Measurements from ENCODE around the gene CMSS1. TPM values are rescaled to one million over a fixed set of nuclear protein-coding genes. Genes with fewer than 3 reads are reported as not detected.

CMSS1 gene
- polyA plus RNA-seq, 1 donor from 2014 or later: 31.8 TPM

DNA sequence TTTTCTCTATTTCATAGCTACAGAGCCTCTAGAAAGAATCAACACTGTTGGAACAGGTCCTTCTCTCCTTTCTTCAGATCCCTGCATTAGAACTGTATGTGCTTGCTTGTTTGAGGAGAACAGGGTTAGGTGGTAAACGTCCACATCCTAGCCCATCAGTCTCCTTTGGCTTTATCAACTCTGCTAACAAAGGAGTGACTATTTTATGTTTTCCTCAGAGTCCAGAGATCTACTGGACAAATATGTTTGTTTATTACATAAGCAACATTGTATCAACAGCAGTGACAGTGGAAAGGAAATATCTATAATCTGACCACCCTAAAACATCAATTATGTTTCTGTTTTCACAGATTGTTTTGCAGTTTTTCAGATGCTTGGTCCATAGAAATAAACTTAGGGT lies 39.6 kb downstream of the CMSS1 start:
- Histone ChIP-seq H3K27ac (ENCODE audit: low read length) (no peak overlapping the region), H3K79me2 (replicated peaks; ENCODE audit: insufficient read depth, low read length) (no peaks in the 10 kb centered on the region), H3K9me2 (ENCODE audit: insufficient read depth, low read length) (no peaks in the 10 kb centered on the region), H3K9me3 (ENCODE audit: low read length) (no peaks in the 10 kb centered on the region), H3K4me2 (ENCODE audit: low read length) (no peak overlapping the region), H3K9ac (ENCODE audit: low read length) (no peak overlapping the region), H4K20me1 (ENCODE audit: insufficient read depth) (no peaks in the 10 kb centered on the region), H3F3A (ENCODE audit: insufficient read depth, low read length, poor library complexity, severe bottlenecking) (no peaks in the 10 kb centered on the region), H2AFZ (ENCODE audit: low read depth, low read length) (no peak overlapping the region), H3K36me3 (ENCODE audit: insufficient read depth, low read length) (no peaks in the 10 kb centered on the region), H3K4me3 (ENCODE audit: low read length) (no peak overlapping the region), H3K27me3 (ENCODE audit: insufficient read depth, low read depth, low read length) (no peaks in the 10 kb centered on the region)
- TF ChIP-seq EZH2 (IDR thresholded peaks at IDR 0.05; ENCODE audit: borderline replicate concordance, insufficient read depth, low read length, poor library complexity, severe bottlenecking): no peak
- no peak for TF ChIP-seq SMC3 (conservative IDR thresholded peaks at IDR 0.05; ENCODE audit: poor library complexity)
- TF ChIP-seq POLR2AphosphoS5 (IDR thresholded peaks at IDR 0.05): no peak

DNA sequence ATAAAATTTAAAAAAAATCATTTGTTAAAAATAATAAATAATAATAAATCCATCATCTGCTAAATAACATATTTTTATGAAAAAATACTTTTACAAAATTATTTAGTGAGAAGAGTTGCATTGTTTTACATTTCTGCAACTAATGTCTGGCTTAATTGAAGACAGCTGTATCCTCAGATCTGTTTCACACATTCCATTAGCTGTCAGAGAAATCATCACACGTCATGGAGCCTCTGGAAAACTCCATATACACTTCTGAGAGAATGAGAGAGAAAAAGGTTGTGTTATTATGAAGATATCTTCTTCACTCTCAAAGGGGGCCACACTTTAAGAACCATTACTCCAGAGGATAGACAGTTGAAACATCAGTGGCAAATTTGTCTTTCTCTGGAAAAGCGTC lies 40.8 kb downstream of the CMSS1 start:
- H2AFZ ChIP-seq (ENCODE audit: low read depth, low read length): no peak overlapping the region
- H3K4me2 ChIP-seq (ENCODE audit: low read length): no peak overlapping the region
- no peaks in the 10 kb centered on the region for H4K20me1 ChIP-seq (ENCODE audit: insufficient read depth)
- no peaks in the 10 kb centered on the region for H3K36me3 ChIP-seq (ENCODE audit: insufficient read depth, low read length)
- TF ChIP-seq, protein P1, sequence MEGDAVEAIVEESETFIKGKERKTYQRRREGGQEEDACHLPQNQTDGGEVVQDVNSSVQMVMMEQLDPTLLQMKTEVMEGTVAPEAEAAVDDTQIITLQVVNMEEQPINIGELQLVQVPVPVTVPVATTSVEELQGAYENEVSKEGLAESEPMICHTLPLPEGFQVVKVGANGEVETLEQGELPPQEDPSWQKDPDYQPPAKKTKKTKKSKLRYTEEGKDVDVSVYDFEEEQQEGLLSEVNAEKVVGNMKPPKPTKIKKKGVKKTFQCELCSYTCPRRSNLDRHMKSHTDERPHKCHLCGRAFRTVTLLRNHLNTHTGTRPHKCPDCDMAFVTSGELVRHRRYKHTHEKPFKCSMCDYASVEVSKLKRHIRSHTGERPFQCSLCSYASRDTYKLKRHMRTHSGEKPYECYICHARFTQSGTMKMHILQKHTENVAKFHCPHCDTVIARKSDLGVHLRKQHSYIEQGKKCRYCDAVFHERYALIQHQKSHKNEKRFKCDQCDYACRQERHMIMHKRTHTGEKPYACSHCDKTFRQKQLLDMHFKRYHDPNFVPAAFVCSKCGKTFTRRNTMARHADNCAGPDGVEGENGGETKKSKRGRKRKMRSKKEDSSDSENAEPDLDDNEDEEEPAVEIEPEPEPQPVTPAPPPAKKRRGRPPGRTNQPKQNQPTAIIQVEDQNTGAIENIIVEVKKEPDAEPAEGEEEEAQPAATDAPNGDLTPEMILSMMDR (IDR thresholded peaks at IDR 0.05; ENCODE audit: poor library complexity, severe bottlenecking): no peak
- TF ChIP-seq EP300 (conservative IDR thresholded peaks at IDR 0.05; ENCODE audit: poor library complexity, severe bottlenecking) (peak; percentile 21), POLR2AphosphoS5 (IDR thresholded peaks at IDR 0.05) (peak; percentile 18)
- H3K4me3 ChIP-seq (ENCODE audit: low read length): no peak overlapping the region
- no peaks in the 10 kb centered on the region for H3K27me3 ChIP-seq (ENCODE audit: insufficient read depth, low read depth, low read length)
- H3K27ac ChIP-seq (ENCODE audit: low read length): peak overlapping the region; percentile 13
- H3K9me2 ChIP-seq (ENCODE audit: insufficient read depth, low read length): no peaks in the 10 kb centered on the region
- H3K79me2 ChIP-seq (replicated peaks; ENCODE audit: insufficient read depth, low read length): no peaks in the 10 kb centered on the region
- no peaks in the 10 kb centered on the region for H3F3A ChIP-seq (ENCODE audit: insufficient read depth, low read length, poor library complexity, severe bottlenecking)
- no peak overlapping the region for H3K9ac ChIP-seq (ENCODE audit: low read length)
- H3K9me3 ChIP-seq (ENCODE audit: low read length): no peaks in the 10 kb centered on the region

DNA sequence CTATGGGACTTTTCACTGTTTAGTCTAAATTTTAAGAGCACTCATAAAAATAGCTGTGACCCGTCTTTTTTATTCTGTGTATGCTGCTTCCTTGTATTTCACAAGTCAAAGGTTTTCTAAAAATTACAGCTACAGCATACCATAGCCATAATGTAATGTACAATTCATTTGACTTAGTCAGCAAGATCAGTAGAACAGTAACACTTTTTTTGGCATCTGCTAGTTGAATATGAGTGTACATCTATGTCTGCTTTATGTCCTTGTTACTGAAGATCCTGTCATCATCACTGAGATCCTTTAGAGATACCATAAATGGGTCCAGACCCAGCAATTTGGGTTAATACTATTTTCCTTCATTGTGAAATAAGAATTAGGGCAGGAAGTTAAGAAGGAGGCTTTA lies 42.2 kb downstream of the CMSS1 start:
- Histone ChIP-seq H3K9ac (ENCODE audit: low read length) (no peak overlapping the region), H3K27me3 (ENCODE audit: insufficient read depth, low read depth, low read length) (no peaks in the 10 kb centered on the region), H4K20me1 (ENCODE audit: insufficient read depth) (no peaks in the 10 kb centered on the region), H3K9me2 (ENCODE audit: insufficient read depth, low read length) (no peaks in the 10 kb centered on the region), H3K79me2 (replicated peaks; ENCODE audit: insufficient read depth, low read length) (no peaks in the 10 kb centered on the region), H3K27ac (ENCODE audit: low read length) (no peak overlapping the region), H3K9me3 (ENCODE audit: low read length) (no peaks in the 10 kb centered on the region), H3F3A (ENCODE audit: insufficient read depth, low read length, poor library complexity, severe bottlenecking) (no peaks in the 10 kb centered on the region), H3K4me3 (ENCODE audit: low read length) (no peak overlapping the region), H3K36me3 (ENCODE audit: insufficient read depth, low read length) (no peaks in the 10 kb centered on the region), H2AFZ (ENCODE audit: low read depth, low read length) (no peak overlapping the region), H3K4me2 (ENCODE audit: low read length) (no peak overlapping the region)
- TF ChIP-seq EZH2 (IDR thresholded peaks at IDR 0.05; ENCODE audit: borderline replicate concordance, insufficient read depth, low read length, poor library complexity, severe bottlenecking) (no peak), SMC3 (conservative IDR thresholded peaks at IDR 0.05; ENCODE audit: poor library complexity) (no peak), EP300 (conservative IDR thresholded peaks at IDR 0.05; ENCODE audit: poor library complexity, severe bottlenecking) (no peak), TAF1 (IDR thresholded peaks at IDR 0.05; ENCODE audit: low read depth) (no peak), RAD21 (conservative IDR thresholded peaks at IDR 0.05) (no peak), MXI1 (conservative IDR thresholded peaks at IDR 0.05; ENCODE audit: poor library complexity, severe bottlenecking) (no peak), POLR2AphosphoS5 (IDR thresholded peaks at IDR 0.05) (no peak)
- TF ChIP-seq, protein P1 (IDR thresholded peaks at IDR 0.05; ENCODE audit: poor library complexity, severe bottlenecking): no peak
- TF ChIP-seq, protein P2, sequence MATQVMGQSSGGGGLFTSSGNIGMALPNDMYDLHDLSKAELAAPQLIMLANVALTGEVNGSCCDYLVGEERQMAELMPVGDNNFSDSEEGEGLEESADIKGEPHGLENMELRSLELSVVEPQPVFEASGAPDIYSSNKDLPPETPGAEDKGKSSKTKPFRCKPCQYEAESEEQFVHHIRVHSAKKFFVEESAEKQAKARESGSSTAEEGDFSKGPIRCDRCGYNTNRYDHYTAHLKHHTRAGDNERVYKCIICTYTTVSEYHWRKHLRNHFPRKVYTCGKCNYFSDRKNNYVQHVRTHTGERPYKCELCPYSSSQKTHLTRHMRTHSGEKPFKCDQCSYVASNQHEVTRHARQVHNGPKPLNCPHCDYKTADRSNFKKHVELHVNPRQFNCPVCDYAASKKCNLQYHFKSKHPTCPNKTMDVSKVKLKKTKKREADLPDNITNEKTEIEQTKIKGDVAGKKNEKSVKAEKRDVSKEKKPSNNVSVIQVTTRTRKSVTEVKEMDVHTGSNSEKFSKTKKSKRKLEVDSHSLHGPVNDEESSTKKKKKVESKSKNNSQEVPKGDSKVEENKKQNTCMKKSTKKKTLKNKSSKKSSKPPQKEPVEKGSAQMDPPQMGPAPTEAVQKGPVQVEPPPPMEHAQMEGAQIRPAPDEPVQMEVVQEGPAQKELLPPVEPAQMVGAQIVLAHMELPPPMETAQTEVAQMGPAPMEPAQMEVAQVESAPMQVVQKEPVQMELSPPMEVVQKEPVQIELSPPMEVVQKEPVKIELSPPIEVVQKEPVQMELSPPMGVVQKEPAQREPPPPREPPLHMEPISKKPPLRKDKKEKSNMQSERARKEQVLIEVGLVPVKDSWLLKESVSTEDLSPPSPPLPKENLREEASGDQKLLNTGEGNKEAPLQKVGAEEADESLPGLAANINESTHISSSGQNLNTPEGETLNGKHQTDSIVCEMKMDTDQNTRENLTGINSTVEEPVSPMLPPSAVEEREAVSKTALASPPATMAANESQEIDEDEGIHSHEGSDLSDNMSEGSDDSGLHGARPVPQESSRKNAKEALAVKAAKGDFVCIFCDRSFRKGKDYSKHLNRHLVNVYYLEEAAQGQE (IDR thresholded peaks at IDR 0.05; ENCODE audit: borderline replicate concordance): no peak
